AG09309 (cell line): ENCODE data around the gene EDN3.

ENCODE experiments used
- DNase-seq: peaks from one replicate; pipeline ENCODE4 v3.0.0-alpha.2; 2010; ENCODE audit warnings: low read depth
- H3K4me3 ChIP-seq: 2 replicates; pipeline ENCODE4 v1.5.1; 2011; ENCODE audit warnings: mild to moderate bottlenecking, low read depth, low read length, moderate library complexity; ENCODE audit not compliant: control insufficient read depth
- TF ChIP-seq, protein P1 (sequence below): IDR thresholded peaks from 2 replicates; pipeline ENCODE4 v1.5.1; 2011; ENCODE audit warnings: mild to moderate bottlenecking, low read depth, low read length, inconsistent platforms; ENCODE audit not compliant: insufficient read depth, control insufficient read depth; ENCODE audit errors: missing control alignments

The EDN3 gene

DNA sequence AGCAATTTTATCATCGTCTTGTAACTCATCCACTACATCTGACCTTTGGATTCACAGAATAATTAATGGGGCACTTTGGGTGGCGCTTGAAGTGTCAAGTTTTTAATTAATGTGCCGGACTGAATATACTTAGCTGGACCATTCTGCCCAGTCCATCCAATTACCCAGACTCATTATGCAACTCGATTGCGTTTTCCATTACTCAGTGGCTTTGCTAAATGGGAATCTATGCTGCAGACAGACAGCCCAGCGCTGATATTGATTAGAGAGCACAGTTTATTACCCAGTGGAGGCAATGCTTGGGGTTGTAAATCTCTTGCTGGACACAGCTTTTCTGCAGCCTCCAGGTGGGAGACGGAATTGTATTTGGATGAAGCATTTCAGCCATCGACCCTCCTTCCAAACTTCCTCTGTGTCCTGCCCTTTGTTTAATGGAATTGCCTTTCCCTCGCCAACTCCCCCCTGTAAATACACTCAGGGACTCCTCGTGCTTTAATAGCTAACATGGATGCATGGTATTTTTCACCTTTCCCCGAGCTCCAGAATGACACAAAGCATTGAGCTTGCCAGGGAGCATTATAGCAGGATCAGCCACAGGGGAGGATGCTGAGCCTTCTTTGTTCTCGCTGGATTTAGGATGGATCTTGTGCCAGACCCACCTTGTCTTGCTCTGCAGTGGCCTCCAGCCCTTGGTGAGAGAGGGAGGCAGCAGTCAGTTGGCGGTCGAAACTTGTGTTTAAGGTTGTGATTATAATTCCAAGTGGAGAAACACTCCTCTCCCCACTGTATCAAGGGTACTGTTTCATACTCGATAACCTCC lies 59.7 kb downstream of the EDN3 start:
- no peak for DNase-seq
- no peak overlapping the region for H3K4me3 ChIP-seq
- TF ChIP-seq, protein P1, sequence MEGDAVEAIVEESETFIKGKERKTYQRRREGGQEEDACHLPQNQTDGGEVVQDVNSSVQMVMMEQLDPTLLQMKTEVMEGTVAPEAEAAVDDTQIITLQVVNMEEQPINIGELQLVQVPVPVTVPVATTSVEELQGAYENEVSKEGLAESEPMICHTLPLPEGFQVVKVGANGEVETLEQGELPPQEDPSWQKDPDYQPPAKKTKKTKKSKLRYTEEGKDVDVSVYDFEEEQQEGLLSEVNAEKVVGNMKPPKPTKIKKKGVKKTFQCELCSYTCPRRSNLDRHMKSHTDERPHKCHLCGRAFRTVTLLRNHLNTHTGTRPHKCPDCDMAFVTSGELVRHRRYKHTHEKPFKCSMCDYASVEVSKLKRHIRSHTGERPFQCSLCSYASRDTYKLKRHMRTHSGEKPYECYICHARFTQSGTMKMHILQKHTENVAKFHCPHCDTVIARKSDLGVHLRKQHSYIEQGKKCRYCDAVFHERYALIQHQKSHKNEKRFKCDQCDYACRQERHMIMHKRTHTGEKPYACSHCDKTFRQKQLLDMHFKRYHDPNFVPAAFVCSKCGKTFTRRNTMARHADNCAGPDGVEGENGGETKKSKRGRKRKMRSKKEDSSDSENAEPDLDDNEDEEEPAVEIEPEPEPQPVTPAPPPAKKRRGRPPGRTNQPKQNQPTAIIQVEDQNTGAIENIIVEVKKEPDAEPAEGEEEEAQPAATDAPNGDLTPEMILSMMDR = no peak

DNA sequence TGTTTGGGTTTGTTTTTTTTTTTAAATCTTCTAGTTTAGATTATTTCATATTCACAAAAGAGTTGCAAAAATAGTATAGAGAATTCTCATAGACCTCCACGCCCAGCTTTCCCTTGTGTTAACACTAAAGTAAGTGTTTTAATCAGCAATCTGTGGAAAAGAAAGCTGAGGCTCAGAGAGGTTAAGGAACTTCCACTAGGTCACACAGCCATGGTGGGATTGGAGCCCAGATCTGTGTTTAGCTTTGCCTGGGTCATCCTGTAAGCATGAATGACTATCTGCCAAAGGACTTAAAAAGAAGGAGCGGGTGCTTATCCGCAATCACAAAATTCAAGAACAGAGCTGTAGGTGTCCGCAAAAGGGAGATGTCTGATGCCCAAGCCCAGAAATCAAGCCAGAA lies 60.5 kb downstream of the EDN3 start:
- no peak overlapping the region for H3K4me3 ChIP-seq
- no peak for DNase-seq
- TF ChIP-seq, protein P1 = no peak

DNA sequence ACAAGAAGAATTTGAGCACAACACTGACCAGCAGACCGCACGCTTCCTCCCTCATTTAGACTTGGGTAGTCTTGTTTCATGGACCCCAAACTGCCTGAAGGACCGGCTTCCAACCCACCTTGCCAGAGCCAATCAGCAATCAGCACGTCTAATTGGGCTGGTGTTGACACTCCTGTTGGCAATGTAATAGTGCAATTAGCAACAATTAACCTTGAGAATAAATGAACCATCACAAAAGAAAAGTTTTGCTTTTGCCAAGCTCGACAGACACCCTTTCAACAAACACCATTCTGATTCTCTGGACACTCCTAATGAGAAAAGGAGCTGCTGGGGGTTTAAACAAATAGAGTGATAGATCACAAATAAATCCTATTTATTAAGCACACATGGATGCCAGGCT lies 61.0 kb downstream of the EDN3 start:
- DNase-seq = no peak
- TF ChIP-seq, protein P1 = no peak
- no peak overlapping the region for H3K4me3 ChIP-seq

DNA sequence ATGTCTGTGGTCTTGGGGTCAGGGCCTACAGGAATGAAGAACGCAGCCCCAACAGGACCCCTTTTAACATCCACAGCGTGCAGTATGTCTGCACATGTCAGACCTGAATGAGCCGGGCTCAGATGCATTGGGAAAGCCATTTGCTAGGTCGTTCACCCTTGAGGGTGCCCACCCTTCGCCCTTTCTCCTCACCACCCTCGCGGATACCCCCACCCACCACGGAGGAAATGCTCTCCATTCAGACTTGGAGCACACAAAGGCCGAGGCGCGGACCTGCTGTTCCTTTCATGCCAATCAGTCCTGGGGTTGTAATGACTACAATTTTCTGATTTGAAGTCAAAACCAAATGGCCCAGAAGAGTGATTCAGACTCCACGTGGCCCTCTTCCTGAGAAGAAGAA lies 62.7 kb downstream of the EDN3 start:
- no peak for DNase-seq
- TF ChIP-seq, protein P1 = no peak
- no peak overlapping the region for H3K4me3 ChIP-seq

DNA sequence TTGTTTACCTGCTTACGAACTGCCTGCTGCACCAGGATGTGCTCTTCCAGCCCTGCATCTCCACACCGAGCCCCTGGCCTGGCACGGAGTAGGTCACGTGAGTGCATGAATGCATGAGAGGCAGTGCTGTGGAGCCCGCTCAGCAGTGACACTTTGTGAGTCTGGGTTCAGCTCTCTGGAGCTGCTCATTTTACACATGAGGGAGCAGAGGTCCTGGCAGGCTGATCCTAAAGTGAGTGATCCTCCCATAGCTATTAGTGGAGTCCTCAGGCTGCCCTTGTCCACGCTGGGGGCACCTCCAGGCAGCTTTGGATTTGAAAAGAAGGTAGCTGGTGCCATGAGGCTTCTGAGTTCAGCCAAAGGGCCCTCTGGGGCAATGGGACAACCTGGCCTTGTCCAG lies 64.2 kb downstream of the EDN3 start:
- TF ChIP-seq, protein P1 = no peak
- no peak for DNase-seq
- no peak overlapping the region for H3K4me3 ChIP-seq

DNA sequence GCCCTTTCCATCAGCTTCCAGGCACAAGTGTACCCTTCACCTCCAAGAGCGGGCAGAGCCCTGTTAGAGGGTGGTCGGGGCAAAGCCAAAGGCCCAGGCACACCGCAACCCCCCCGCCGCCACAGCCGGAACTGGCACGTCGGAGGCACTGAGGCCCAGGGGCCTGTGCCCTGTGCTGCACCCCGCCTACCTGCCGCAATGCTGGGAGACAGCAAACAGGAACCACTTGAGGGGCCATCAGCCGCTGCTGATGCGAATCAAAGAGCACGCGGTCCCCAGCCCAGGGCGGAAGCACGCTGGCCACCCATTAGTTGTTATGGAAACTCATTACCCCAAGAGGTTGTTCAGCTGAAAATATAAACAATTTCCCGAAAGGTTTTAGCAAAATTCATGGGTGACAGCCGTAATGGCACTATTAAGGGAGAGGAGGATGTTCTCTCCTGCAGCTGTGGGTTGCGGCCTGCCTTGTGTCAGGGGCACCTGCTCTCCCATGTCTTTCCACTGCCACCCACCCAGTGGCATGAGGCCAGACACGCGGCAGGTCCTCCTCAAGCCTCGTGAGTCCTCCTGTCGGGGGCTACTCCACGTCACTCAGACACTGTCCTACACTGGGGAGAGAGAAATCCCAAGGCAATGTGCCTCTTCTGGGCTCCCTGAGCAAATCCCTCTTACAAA lies 65.3 kb downstream of the EDN3 start:
- no peak for DNase-seq
- TF ChIP-seq, protein P1 = no peak
- H3K4me3 ChIP-seq = no peak overlapping the region

DNA sequence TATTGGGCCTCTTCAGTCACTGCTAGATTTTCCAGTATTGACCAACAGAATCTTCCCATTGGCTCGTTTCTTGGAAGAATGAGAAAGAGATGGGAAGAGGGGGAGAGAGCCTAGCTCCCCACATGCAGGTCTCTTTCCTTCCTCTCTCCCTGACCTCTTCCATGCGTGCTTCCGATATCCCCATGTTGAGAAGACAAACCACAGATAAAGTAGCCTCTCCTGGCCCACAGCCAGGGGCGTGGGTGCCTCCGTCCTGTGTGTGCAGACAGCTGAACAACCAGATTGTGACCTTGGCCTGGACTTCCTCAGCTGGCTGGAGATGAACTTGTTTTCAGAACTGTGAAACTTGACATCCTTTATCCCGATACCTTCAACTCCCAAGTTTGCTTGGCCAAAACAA lies 71.0 kb downstream of the EDN3 start:
- no peak for DNase-seq
- TF ChIP-seq, protein P1 = no peak
- H3K4me3 ChIP-seq = no peak overlapping the region
